Adrenal gland (tissue), 12 donors: Measurements from ENCODE around the gene RALY. TPM values are rescaled to one million over a fixed set of nuclear protein-coding genes. Genes with fewer than 3 reads are reported as not detected.

Experiments used
- DNase-seq, 7 donors: peaks; one replicate each; pipeline ENCODE4 v3.0.0-alpha.2; 2019 to 2020
- H3K27ac ChIP-seq, 5 donors: fragments of 200-600 bp; sonication (generic) in 4 of 5; 1 replicate in 3 of 5; 2 replicates in 2 of 5; pipeline versions ENCODE4 v1.5.1 to v1.8.0; 2016 to 2020; ENCODE audit warnings: mild to moderate bottlenecking in 1 of 5
- H3K27me3 ChIP-seq: fragments of 200-600 bp; 2 replicates; pipeline ENCODE4 v1.8.0; 2021
- H3K36me3 ChIP-seq, 2 donors: fragments of 200-600 bp; replicated peaks in 1 of 2; 1 replicate in 1 of 2; 2 replicates in 1 of 2; pipeline versions ENCODE4 v1.5.1 to v1.8.0; 2018 to 2022
- H3K4me1 ChIP-seq, 2 donors: fragments of 200-600 bp; replicated peaks in 1 of 2; 1 replicate in 1 of 2; 2 replicates in 1 of 2; pipeline versions ENCODE4 v1.5.1 to v1.8.0; 2018 to 2021
- H3K4me3 ChIP-seq, 4 donors: fragments of 200-600 bp; sonication (generic) in 3 of 4; one replicate each; pipeline ENCODE4 v1.5.1; 2016 to 2018
- H3K9me3 ChIP-seq, 3 donors: fragments of 200-600 bp; sonication (generic) in 1 of 3; replicated peaks in 1 of 3; 1 replicate in 2 of 3; 2 replicates in 1 of 3; pipeline versions ENCODE4 v1.5.1 to v1.8.0; 2016 to 2021
- CTCF ChIP-seq, 6 experiments: fragments of 450-650 bp in 4 of 6; fragments of 200-600 bp in 2 of 6; sonication (generic) in 1 of 6; IDR thresholded peaks; 1 replicate in 5 of 6; 2 replicates in 1 of 6; pipeline versions ENCODE4 v1.5.1 to v1.8.0; 2016 to 2021; ENCODE audit warnings: antibody characterized with exemption in 6 of 6, mild to moderate bottlenecking in 2 of 6, moderate library complexity in 1 of 6
- POLR2A ChIP-seq, 2 donors: fragments of 450-650 bp; IDR thresholded peaks; one replicate each; pipeline ENCODE4 v1.6.1; 2017; ENCODE audit warnings: antibody characterized with exemption in 2 of 2, mild to moderate bottlenecking in 2 of 2, moderate library complexity in 1 of 2
- WGBS, 4 donors: extraction: QIAGEN DNeasy Blood & Tissue Kit in 2 of 4; methylation state at CpG; one replicate each; pipeline versions ENCODE4 v1.1.5 to v1.1.7; 2013 to 2017; 5-methylcytosine and 5-hydroxymethylcytosine counted together
- intact Hi-C, 2 donors: fragments of 100-400 bp; cut with DNase I; formaldehyde crosslinking; loops; one replicate each; pipeline versions ENCODE4 v1.14.1 to v1.15.0; 2022 to 2023
- polyA plus RNA-seq, 3 donors: library from polyadenylated mRNA; stranded (reverse); fragments of 200-250 nt in 2 of 3; fragments of 350-450 nt in 1 of 3; fragmentation: Illumina TruSeq in 1 of 3; extraction: RNeasy Lipid Tissue Mini Kit (QIAGEN cat#74804) in 1 of 3; gene quantifications; one replicate each; pipeline ENCODE4 v1.2.3, GENCODE V29; 2013 to 2014
- total RNA-seq, 9 donors: library from RNA; depleted of rRNA in 4 of 9; stranded (reverse); fragments of >200 nt in 4 of 9; fragments of 120-200 nt in 1 of 9; fragmentation: NEBNext Ultra II Directional in 1 of 9; extraction: Animal tissue kit (Norgen Biotek cat#: 25700) in 1 of 9; gene quantifications; one replicate each; pipeline versions ENCODE4 v1.1.0 to v1.2.4, GENCODE V29; 2013 to 2023
- donor health status: healthy with polysubstance abuse.
- donor health status: Bipolar disorder and iron deficiency.
- donor health status: DM: yes; HTN: yes; CAD: no.
- donor health status: DM: no; HTN: no; CAD: no.
- donor health status: DM: no; HTN: no; CAD: no.
- donor health status: DM: yes; HTN: yes; CAD: no.

Gene RALY
- total and polyA plus RNA-seq, 12 donors: 30.0 to 128 (median 78.1) TPM

DNA sequence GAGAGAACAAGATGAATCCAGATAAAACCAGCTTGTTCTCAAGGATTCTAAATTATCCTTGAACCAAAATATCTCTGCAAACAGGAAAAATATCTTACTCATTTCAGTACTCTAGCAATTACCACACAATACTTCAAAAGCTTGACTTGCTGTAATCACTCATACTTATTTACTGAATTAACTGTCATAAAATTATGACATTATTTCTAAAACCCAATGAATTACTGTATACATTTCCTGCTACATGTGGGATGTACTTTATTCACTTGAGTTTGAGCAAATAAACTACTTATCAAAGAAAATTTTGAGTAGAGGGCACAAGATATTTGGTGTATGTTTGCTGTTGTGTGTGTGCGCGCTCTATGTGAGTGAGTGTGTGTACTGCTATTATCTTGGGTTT is 108.6 kb downstream of the RALY start:
- H3K27ac ChIP-seq: peak overlapping the region in 2 of 5 donors; percentile 48 to 68
- H3K4me1 ChIP-seq: peaks cover 0 to 45% of the 10 kb centered on the region in 2 donors
- DNase-seq: no peak
- H3K4me3 ChIP-seq: no peak overlapping the region
- no peaks in the 10 kb centered on the region for H3K27me3 ChIP-seq
- intact Hi-C loops: no loop called here
- 92 to 99% (median 96%) methylated on average over 2 of the region's 2 CpGs for WGBS, 4 donors
- peaks cover 0 to 76% of the 10 kb centered on the region in 2 donors for H3K36me3 ChIP-seq
- no peaks in the 10 kb centered on the region for H3K9me3 ChIP-seq
- TF ChIP-seq POLR2A (IDR thresholded peaks at IDR 0.05) (no peak), CTCF (IDR thresholded peaks at IDR 0.05) (no peak)

DNA sequence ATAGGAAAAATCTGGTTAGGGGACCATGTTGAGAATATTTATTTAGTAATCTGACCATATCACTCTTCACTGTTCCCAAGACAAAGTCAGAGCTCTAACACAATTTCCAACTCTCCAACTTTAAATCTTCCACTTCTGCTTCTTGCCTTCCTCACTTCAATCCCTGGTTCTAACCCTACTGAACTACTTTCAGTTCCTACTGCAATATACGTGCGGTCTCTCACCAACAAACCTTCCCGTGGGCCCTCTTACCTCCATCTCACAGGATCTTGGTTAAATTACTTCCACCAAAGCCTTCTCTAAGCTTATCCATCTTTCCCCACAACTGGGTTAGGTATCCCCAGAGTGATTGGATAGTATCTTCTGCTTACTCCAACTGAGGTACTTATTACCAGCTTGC is 110.3 kb downstream of the RALY start:
- WGBS, 4 donors: 81 to 93% (median 81%) methylated on average over 3 of the region's 3 CpGs
- H3K4me3 ChIP-seq: no peak overlapping the region
- no peaks in the 10 kb centered on the region for H3K9me3 ChIP-seq
- peaks cover 0 to 60% of the 10 kb centered on the region in 2 donors for H3K36me3 ChIP-seq
- no peak for DNase-seq
- intact Hi-C loops: no loop called here
- H3K27ac ChIP-seq: no peak overlapping the region
- no peaks in the 10 kb centered on the region for H3K27me3 ChIP-seq
- TF ChIP-seq CTCF (IDR thresholded peaks at IDR 0.05) (no peak), POLR2A (IDR thresholded peaks at IDR 0.05) (no peak)
- H3K4me1 ChIP-seq: peaks cover 9 to 62% of the 10 kb centered on the region in 2 donors

DNA sequence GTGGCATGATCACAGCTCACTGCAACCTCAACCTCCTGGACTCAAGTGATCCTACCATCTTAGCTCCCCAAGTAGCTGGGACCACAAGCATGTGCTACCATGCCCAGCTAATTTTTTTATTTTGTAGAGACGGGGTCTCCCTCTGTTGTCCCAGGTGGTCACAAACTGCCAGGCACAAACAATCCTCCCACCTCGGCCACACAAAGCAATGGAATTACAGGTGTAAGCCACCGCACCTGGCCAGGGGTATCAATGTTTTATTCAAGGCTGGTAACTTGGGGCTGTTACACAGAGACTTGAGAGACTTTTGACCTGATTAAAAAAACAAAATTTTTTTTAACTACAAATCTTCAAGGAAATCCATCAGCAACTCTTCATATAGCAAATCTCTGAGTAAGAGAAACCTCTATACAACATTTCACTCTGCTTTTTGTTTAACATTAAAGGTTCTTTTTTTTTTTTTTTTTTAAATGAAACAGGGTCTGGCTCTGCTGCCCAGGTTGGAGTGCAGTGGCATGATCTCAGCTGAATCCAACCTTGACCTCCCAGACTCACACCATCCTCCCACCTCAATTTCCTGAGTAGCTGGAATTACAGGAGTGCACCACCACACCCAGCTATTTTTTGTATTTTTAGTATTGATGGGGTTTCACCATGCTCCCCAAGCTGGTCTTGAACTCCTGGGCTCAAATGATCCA is 112.4 kb downstream of the RALY start:
- 90 to 100% (median 94%) methylated on average over 3 of the region's 3 CpGs for WGBS, 4 donors
- H3K27ac ChIP-seq: no peak overlapping the region
- peaks cover 24 to 83% of the 10 kb centered on the region in 2 donors for H3K4me1 ChIP-seq
- H3K9me3 ChIP-seq: no peaks in the 10 kb centered on the region
- TF ChIP-seq POLR2A (IDR thresholded peaks at IDR 0.05) (no peak), CTCF (IDR thresholded peaks at IDR 0.05) (no peak)
- intact Hi-C loops: no loop called here
- peaks cover 0 to 41% of the 10 kb centered on the region in 2 donors for H3K36me3 ChIP-seq
- no peak overlapping the region for H3K4me3 ChIP-seq
- H3K27me3 ChIP-seq: no peaks in the 10 kb centered on the region
- DNase-seq: no peak

GRCh38 chr20:34108616-34109174 is 115.0 kb downstream of the RALY start:
- TF ChIP-seq CTCF (IDR thresholded peaks at IDR 0.05) (no peak), POLR2A (IDR thresholded peaks at IDR 0.05) (no peak)
- H3K27me3 ChIP-seq: no peaks in the 10 kb centered on the region
- intact Hi-C loops: no loop called here
- WGBS, 4 donors: 78 to 86% (median 81%) methylated on average over 4 of the region's 4 CpGs
- H3K27ac ChIP-seq: no peak overlapping the region
- peaks cover 24 to 72% of the 10 kb centered on the region in 2 donors for H3K4me1 ChIP-seq
- peaks cover 0 to 16% of the 10 kb centered on the region in 2 donors for H3K36me3 ChIP-seq
- no peaks in the 10 kb centered on the region for H3K9me3 ChIP-seq
- H3K4me3 ChIP-seq: no peak overlapping the region
- no peak for DNase-seq
